Stimulated activated CD4-positive, alpha-beta T cell treated with anti-CD3 and anti-CD28 coated beads, Interleukin-4, amount 100 ng/mL, for 1 hour (primary cell): Measurements from ENCODE around the gene PLEKHG5.

Experiments
- DNase-seq: peaks from one replicate; pipeline ENCODE4 v3.0.0-alpha.2; 2020

PLEKHG5 gene

DNA sequence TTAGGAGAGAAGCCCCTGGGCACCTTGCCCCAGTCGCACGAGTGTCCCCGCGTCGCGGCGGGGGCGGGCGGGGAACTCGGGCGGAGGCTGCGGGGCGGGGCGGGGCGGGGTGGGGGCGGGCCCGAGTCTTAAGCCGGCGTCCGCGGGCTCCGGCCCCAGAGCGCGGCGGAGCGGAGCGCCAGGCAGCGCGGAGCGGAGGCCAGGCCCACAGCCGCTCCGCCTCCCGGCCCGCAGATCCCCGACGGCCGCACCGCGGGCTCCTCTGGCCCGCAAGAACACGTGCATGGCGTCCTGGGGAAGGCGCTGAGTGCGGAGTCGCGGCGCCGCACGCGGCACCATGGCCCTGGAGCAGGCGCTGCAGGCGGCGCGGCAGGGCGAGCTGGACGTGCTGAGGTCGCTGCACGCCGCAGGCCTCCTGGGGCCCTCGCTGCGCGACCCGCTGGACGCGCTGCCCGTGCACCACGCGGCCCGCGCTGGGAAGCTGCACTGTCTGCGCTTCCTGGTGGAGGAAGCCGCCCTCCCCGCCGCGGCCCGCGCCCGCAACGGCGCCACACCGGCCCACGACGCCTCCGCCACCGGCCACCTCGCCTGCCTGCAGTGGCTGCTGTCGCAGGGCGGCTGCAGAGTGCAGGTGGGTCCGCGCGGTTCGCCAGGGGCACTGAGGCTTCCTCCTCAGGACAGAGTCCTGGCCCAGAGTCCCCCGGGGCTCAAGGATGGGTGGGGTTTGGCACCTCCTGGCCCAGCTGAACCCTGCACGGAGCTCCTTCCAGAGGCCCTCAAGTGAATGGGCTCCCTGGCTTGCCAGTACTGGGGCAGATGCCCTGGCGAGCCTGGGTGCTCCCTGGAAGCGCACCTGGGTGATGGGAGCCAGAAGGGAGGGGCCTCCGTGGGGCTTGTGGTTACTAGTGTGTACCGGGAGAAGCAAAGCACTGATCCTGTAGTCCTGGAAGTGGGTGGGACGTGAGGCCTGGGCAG lies 66.6 kb downstream of the PLEKHG5 start, which contains the start of gene ESPN:
Gene ESPN, plus strand, starts transcription at position 158 of the 975 bp plus-strand sequence. Its CDS starts 180 bp downstream, at position 338.
- no peak for DNase-seq

DNA sequence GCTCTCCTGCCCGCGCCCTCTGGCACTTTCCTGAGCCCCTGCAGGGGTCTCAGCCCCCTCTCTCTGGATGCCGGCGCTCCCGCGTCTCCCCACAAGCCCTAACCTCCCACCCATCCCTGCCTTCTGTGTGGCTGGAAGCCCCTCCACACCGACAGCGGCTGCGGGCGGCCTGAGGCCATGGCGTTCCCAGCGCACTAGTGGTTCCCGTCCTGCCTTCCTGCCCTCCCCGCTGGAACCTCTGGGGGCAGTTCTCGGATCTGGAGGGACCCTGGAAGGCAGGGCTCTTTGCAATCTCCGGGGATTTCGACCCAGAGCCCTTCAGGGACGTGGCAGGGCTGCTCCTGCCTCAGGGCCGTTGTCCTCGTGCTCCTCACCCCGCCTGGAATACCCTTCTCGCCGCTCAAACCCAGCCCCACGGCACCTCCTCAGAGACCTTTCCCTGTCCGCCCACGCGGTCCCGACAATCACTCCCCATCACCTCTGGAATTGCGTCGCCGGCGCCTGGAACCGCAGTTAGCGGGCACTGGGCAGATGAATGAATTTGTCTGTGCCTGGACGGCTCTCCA lies 67.4 kb downstream of the PLEKHG5 start:
- no peak for DNase-seq

DNA sequence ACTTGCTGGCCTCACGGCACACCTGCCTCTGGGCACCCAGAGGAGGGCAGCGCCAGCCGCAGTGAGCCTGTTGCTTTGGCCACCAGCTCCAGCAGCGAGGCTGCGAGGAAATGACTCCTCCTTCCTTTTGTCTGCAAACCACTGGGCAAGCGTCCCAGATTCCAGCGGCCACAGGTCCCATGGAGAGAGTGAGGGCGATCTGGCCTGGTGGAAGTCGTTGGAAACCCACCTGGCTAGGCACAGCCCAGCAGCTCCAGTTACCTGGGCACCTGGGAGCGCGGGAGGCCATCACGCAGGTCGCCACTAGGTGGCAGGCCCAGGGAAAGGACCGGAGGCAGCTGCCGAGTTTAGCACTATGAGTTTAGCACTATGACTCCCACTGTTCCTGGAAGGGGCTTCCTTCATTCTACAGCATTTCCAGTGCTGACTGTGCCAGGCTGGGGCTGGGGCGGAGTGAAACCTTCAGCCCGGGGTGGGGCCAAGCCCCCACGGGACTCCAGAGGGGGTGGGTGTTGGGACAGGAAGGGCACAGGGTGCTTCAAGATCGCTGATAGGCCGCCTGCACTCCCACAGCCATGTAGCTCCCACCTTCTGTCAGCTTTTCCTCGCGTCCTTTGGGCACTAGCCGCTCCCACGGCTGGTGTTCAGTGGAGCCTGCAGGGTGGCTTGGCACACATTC lies 68.0 kb downstream of the PLEKHG5 start:
- peak; percentile 75 for DNase-seq

DNA sequence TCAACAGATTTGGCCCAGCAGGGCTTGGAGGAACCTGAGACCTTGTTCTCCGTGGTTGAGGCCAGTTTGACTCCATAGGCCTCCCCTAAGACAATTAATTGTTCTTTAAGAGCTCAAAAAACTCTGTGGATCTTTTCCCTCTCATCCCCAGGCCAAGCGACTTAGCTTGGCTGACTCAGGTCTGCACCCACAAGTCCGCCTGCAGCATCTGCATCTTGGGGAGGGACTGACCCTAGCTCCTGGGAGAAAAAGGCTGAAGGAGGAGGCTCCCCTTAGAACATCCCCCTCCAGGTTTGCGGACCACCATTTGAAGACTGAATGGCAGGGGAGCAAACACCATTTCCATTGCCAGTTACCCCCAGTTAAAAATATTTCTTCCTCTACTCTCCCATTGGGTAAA lies 70.2 kb downstream of the PLEKHG5 start:
- DNase-seq = no peak

DNA sequence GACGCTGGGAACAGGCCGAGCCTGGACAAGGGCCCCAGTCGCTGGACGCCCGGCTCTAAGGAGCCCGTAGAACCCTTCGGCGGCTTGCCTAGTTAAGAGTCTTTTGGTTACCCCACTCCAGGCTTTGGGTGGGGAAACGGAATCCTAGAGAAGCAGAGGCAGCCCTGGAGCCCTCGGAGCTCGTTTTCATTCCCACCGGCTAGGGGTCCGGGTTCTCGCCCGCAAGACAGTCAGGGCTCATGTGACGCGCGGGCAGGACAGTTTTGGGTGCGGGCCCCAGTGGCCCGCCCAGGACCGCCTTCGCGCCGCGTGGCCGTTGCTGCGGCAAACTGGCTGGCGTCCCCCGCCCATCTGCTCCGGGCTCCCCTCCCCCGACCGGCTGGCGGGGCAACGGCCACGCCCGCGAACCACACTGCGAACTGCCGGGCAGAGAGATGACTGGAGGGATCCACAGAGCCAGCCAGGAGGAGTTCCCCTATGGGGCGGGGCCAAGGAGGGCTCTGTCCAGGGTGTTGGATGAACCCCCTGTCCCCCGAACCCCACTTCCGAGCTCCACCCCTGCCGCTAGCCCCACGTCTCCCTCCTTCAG lies 70.9 kb downstream of the PLEKHG5 start:
- no peak for DNase-seq

DNA sequence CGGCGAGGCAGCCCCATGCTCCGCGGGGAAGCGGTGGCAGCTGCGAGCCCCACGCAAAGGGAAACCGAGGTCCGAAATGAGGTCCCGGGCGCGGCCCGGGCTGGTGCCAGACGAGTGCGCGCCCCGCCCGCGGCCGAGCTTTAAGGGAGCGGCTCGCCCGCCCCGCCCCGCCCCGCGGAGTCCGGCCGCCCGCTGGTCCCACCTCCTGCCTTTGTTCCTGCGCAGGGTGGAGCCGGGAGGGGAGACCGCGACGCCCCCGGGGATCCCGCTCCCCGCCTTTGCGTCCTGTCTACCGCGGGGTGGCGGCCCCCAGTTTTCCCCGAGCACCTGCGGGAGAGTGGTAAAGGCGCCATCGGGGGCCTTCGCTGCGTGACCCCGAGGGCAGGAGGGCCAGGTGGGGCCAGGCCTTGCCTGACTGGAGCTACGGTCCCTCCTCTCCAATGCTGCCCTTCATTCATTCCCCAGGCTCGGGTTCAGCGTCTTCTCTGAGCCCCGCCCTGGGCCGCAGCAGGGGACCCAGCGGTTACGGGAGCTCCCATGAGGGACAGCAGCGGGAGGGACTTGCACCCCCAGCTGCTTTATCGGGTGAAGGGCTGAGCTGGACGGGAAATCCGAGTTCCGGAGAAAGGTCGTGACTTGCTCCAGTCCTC lies 71.5 kb downstream of the PLEKHG5 start, which contains the start of gene HES2:
Gene HES2, minus strand, starts transcription at position 116 of the 650 bp plus-strand sequence. Its CDS starts 99 bp downstream, at position 17.
- DNase-seq = peak; percentile 14

DNA sequence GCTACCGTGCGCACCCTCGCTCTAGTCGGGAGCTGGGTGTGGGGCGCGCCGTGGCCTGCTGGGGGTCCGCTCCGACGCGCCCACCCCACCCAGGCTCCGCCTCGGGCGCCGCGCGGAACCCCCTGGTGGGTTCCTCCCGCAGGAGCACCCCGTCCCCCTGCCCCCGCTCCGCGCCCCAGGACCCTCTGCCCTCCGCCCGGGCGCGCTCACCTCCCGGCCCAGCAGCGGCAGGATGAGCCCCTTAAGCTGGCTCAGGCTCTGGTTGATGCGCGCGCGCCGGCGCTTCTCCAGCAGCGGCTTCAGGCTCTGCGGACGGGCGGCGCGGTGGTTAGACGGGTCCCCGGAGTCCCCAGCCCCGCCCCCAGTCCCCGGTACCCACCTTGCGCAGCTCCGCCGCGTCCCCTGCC lies 72.1 kb downstream of the PLEKHG5 start:
- no peak for DNase-seq

DNA sequence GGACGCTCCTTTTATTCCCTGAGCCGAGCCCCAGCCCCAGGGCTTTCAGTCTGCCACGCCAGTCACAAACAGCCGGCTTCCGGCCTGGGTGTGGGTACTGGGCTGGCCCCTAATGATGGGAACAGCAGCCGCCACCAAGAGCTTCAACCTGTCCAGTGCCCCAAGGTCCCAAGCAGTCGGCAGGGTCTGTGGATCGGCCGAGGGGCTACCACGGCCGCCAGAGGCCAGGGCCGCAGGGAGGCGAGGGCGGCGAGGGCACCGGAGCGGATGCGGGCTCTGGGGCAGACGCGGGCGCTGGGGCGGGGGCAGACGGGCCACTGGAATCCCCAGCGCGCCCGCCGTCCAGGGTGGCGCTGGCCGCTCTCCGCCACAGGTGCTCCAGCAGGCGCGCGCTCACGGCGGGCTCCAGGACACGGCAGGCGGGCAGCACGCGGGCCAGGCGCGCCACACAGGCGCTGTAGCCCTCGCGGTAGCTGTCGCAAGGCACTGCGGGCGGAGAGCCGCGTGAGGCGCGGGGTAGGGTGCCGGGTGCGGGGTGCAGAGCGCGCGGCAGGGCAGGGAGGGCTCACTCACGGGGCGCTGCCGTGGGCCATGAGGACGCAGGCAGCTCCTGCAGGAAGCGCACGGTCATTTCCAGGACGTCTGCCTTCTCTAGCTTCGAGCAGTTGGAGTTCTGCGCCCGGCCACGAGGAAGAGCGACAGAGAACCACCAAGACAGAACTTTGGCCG lies 72.6 kb downstream of the PLEKHG5 start:
- DNase-seq = no peak

DNA sequence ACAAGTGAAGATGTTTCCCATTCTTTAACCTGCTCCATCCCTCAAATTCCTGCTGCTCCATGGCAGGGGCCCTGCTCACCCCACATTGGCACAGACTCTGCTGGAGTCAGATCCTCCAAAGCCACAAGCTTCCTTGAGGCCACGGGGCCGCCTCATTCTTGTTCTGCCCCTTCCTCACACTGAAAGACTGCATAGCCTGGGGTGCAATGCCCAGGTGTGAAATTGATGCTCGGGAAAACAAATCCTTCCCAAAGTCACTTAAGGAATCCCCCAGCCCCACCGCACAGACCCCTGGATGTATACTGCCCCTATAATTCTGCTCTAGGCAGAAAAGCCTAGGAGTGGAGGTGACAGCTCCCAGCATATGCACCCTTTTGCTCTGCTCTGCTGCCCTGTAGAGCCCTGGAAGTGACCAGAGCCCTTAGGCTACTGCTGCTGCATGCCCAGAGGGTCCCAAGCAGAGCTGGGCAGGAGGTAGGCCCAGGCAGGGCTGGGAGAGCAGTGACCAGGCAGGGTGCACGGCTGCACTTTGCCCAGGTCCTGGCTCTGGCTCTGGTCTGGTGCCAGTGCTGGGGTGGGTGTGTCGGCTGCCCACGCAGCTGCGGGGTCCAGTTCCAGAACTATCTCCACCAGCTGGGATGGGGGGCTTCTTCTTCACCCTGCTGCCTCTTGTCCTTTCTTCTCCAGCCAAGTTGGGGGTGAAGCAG lies 73.4 kb downstream of the PLEKHG5 start:
- no peak for DNase-seq
